ENCODE data around the gene PIK3R6. TPM values are rescaled to one million over a fixed set of nuclear protein-coding genes. Genes with fewer than 3 reads are reported as not detected.

PIK3R6 gene
- total RNA-seq, 3 donors from 2014 or later (not counting 1 experiment from before 2014, with no cell fraction given): 0.84 to 6.3 (median 1.4) TPM

GRCh38 chr17:8894202-8894671, 26.8 kb upstream of the PIK3R6 start:
- H3K27me3 ChIP-seq (ENCODE audit: control insufficient read depth, insufficient read depth, low read length): no peaks in the 10 kb centered on the region
- H3K27me3 Mint-ChIP-seq (ENCODE audit: low read depth in 2 of 2): no peaks in the 10 kb centered on the region
- WGBS (ENCODE audit: insufficient coverage): 95% methylated on average over 17 of the region's 17 CpGs
- peaks cover 53 to 57% of the 10 kb centered on the region in 2 donors for H3K4me1 Mint-ChIP-seq
- H3K4me1 ChIP-seq (ENCODE audit: control insufficient read depth, insufficient read depth, low read length): peaks cover 44% of the 10 kb centered on the region
- no peak overlapping the region for H3K27ac Mint-ChIP-seq
- H3K36me3 ChIP-seq (ENCODE audit: control insufficient read depth, insufficient read depth, low read length): peaks cover 84% of the 10 kb centered on the region
- ATAC-seq (no peak), DNase-seq (no peak)
- no peak overlapping the region for H3K27ac ChIP-seq (ENCODE audit: low read length)
- H3K4me3 Mint-ChIP-seq: no peak overlapping the region
- H3K9me3 Mint-ChIP-seq: no peaks in the 10 kb centered on the region
- no peak overlapping the region for H3K4me3 ChIP-seq (ENCODE audit: low read length)
- TF ChIP-seq CTCF (IDR thresholded peaks at IDR 0.05): no peak
- no peaks in the 10 kb centered on the region for H3K9me3 ChIP-seq (ENCODE audit: control insufficient read depth, insufficient read depth, low read length)
- intact Hi-C loops (cut with micrococcal nuclease): no loop called here
- H3K36me3 Mint-ChIP-seq: peaks cover 19% of the 10 kb centered on the region

GRCh38 chr17:8893621-8894201, 26.2 kb upstream of the PIK3R6 start:
- H3K27ac ChIP-seq (ENCODE audit: low read length): no peak overlapping the region
- H3K4me1 ChIP-seq (ENCODE audit: control insufficient read depth, insufficient read depth, low read length): peaks cover 39% of the 10 kb centered on the region
- no peak for ATAC-seq
- no peak for DNase-seq
- H3K9me3 ChIP-seq (ENCODE audit: control insufficient read depth, insufficient read depth, low read length): no peaks in the 10 kb centered on the region
- WGBS (ENCODE audit: insufficient coverage): 94% methylated on average over 15 of the region's 15 CpGs
- H3K4me3 ChIP-seq (ENCODE audit: low read length): no peak overlapping the region
- no peak overlapping the region for H3K4me3 Mint-ChIP-seq
- no peaks in the 10 kb centered on the region for H3K27me3 ChIP-seq (ENCODE audit: control insufficient read depth, insufficient read depth, low read length)
- peaks cover 89% of the 10 kb centered on the region for H3K36me3 ChIP-seq (ENCODE audit: control insufficient read depth, insufficient read depth, low read length)
- H3K36me3 Mint-ChIP-seq: peaks cover 19% of the 10 kb centered on the region
- peaks cover 47 to 51% of the 10 kb centered on the region in 2 donors for H3K4me1 Mint-ChIP-seq
- no peaks in the 10 kb centered on the region for H3K27me3 Mint-ChIP-seq (ENCODE audit: low read depth in 2 of 2)
- peak overlapping the region; percentile 65 to 84 for H3K27ac Mint-ChIP-seq
- intact Hi-C loops (cut with micrococcal nuclease): no loop called here
- H3K9me3 Mint-ChIP-seq: no peaks in the 10 kb centered on the region
- no peak for TF ChIP-seq CTCF (IDR thresholded peaks at IDR 0.05)

- H3K4me3 ChIP-seq (ENCODE audit: low read length): no peak overlapping the region
- DNase-seq (no peak), ATAC-seq (no peak)
- Mint-ChIP-seq H3K4me1 (peaks cover 41 to 45% of the 10 kb centered on the region in 2 donors), H3K27me3 (ENCODE audit: low read depth in 2 of 2) (no peaks in the 10 kb centered on the region), H3K36me3 (peaks cover 19% of the 10 kb centered on the region), H3K4me3 (no peak overlapping the region), H3K27ac (peak overlapping the region; percentile 65 to 84), H3K9me3 (no peaks in the 10 kb centered on the region)
- H3K27me3 ChIP-seq (ENCODE audit: control insufficient read depth, insufficient read depth, low read length): no peaks in the 10 kb centered on the region
- intact Hi-C loops (cut with micrococcal nuclease): no loop called here
- H3K27ac ChIP-seq (ENCODE audit: low read length): no peak overlapping the region
- WGBS (ENCODE audit: insufficient coverage): 87% methylated on average over 2 of the region's 3 CpGs
- peaks cover 32% of the 10 kb centered on the region for H3K4me1 ChIP-seq (ENCODE audit: control insufficient read depth, insufficient read depth, low read length)
- no peaks in the 10 kb centered on the region for H3K9me3 ChIP-seq (ENCODE audit: control insufficient read depth, insufficient read depth, low read length)
- TF ChIP-seq CTCF (IDR thresholded peaks at IDR 0.05): no peak
- H3K36me3 ChIP-seq (ENCODE audit: control insufficient read depth, insufficient read depth, low read length): peaks cover 89% of the 10 kb centered on the region
Observed at GRCh38 chr17:8893059-8893458, 25.6 kb upstream of the PIK3R6 start.

- H3K4me3 ChIP-seq (ENCODE audit: low read length): no peak overlapping the region
- no peak overlapping the region for H3K27ac ChIP-seq (ENCODE audit: low read length)
Observed at GRCh38 chr17:8892338-8892690, 24.8 kb upstream of the PIK3R6 start.

More at GRCh38 chr17:8892338-8892690, 24.8 kb upstream of the PIK3R6 start:
- Mint-ChIP-seq H3K4me1 (peaks cover 33 to 37% of the 10 kb centered on the region in 2 donors), H3K4me3 (no peak overlapping the region), H3K36me3 (peaks cover 19% of the 10 kb centered on the region), H3K27ac (peak overlapping the region; percentile 65 to 84), H3K27me3 (ENCODE audit: low read depth in 2 of 2) (no peaks in the 10 kb centered on the region), H3K9me3 (no peaks in the 10 kb centered on the region)
- TF ChIP-seq CTCF (IDR thresholded peaks at IDR 0.05): no peak
- DNase-seq: no peak
- Histone ChIP-seq H3K4me1 (ENCODE audit: control insufficient read depth, insufficient read depth, low read length) (peaks cover 25% of the 10 kb centered on the region), H3K36me3 (ENCODE audit: control insufficient read depth, insufficient read depth, low read length) (peaks cover 88% of the 10 kb centered on the region), H3K27me3 (ENCODE audit: control insufficient read depth, insufficient read depth, low read length) (no peaks in the 10 kb centered on the region), H3K9me3 (ENCODE audit: control insufficient read depth, insufficient read depth, low read length) (no peaks in the 10 kb centered on the region)
- intact Hi-C loops (cut with micrococcal nuclease): no loop called here
- WGBS (ENCODE audit: insufficient coverage): 63% methylated on average over 6 of the region's 6 CpGs
- ATAC-seq: no peak

Data from natural killer cell (primary cell).